ENCODE measurements around the gene TPM1.
"Not testable (repeated sequence)": the region's sequence is repeated elsewhere in the genome, so short reads cannot be mapped to it uniquely, and the experiment has no call there.

- TF ChIP-seq CTCF, POLR2AphosphoS5, POLR2A (IDR thresholded peaks at IDR 0.05): not testable (repeated sequence)
Measured at GRCh38 chr15:62993632-62994031, 48.9 kb upstream of the TPM1 start.

Measured in breast epithelium (tissue), 3 donors.